Smooth muscle cell (in vitro differentiated cells): ENCODE results near the gene NRP1. TPM values are rescaled to one million over a fixed set of nuclear protein-coding genes. Genes with fewer than 3 reads are reported as not detected.

Experiments
- DNase-seq: peaks from one replicate; lab custom pipeline; 2025; ENCODE audit not compliant: unreplicated experiment; lab: John Stamatoyannopoulos, UW
- H2AFZ ChIP-seq: fragments of 200-600 bp; sonication (generic); 2 replicates; pipeline ENCODE4 v1.6.0; 2016; ENCODE audit warnings: antibody characterized with exemption, low read depth, mild to moderate bottlenecking
- H3F3A ChIP-seq: fragments of 200-600 bp; sonication (generic); 2 replicates; pipeline ENCODE4 v1.6.0; 2017; ENCODE audit warnings: antibody characterized with exemption, low read depth
- H3K27ac ChIP-seq: fragments of 200-600 bp; sonication (generic); 2 replicates; pipeline ENCODE4 v1.5.1; 2016; ENCODE audit warnings: low read depth, mild to moderate bottlenecking
- H3K27me3 ChIP-seq: fragments of 200-600 bp; sonication (generic); 2 replicates; pipeline ENCODE4 v1.6.1; 2016; ENCODE audit warnings: low read depth, mild to moderate bottlenecking
- H3K36me3 ChIP-seq: fragments of 200-600 bp; sonication (generic); 2 replicates; pipeline ENCODE4 v1.5.1; 2016; ENCODE audit warnings: low read depth
- H3K4me1 ChIP-seq: fragments of 200-600 bp; sonication (generic); 2 replicates; pipeline ENCODE4 v1.5.1; 2016; ENCODE audit warnings: low read depth
- H3K4me2 ChIP-seq: fragments of 200-600 bp; sonication (generic); 2 replicates; pipeline ENCODE4 v1.6.0; 2016; ENCODE audit warnings: mild to moderate bottlenecking
- H3K4me3 ChIP-seq: fragments of 200-600 bp; sonication (generic); 2 replicates; pipeline ENCODE4 v1.5.1; 2016; ENCODE audit warnings: mild to moderate bottlenecking
- H3K79me2 ChIP-seq: fragments of 200-600 bp; sonication (generic); 2 replicates; pipeline ENCODE4 v1.6.0; 2016; ENCODE audit warnings: low read depth, mild to moderate bottlenecking
- H3K9ac ChIP-seq: fragments of 200-600 bp; sonication (generic); 2 replicates; pipeline ENCODE4 v1.6.0; 2016; ENCODE audit warnings: low read depth
- H3K9me3 ChIP-seq: fragments of 200-600 bp; sonication (generic); replicated peaks from 2 replicates; pipeline ENCODE4 v1.5.1; 2016; ENCODE audit warnings: low read depth
- H4K20me1 ChIP-seq: fragments of 200-600 bp; sonication (generic); 2 replicates; pipeline ENCODE4 v1.6.0; 2016; ENCODE audit warnings: low read depth
- WGBS: methylation state at CpG from one replicate; pipeline ENCODE4 v1.1.7; 2016; ENCODE audit warnings: low lambda C conversion rate; 5-methylcytosine and 5-hydroxymethylcytosine counted together
- polyA plus RNA-seq: library from polyadenylated mRNA; unstranded; fragments of >200 nt; fragmentation: Nextera tagmentation; extraction: Ambion mirVana; gene quantifications from 2 replicates; pipeline ENCODE4 v1.2.1, GENCODE V29; 2016
- total RNA-seq: library from RNA; depleted of rRNA; stranded (reverse); fragments of >200 nt; gene quantifications from 2 replicates; pipeline ENCODE4 v1.2.3, GENCODE V29; 2014
- TF ChIP-seq, protein P1 (sequence below): fragments of 200-600 bp; sonication (generic); IDR thresholded peaks from 2 replicates; pipeline ENCODE4 v1.5.1; 2017; ENCODE audit warnings: borderline replicate concordance, mild to moderate bottlenecking, antibody characterized with exemption; ENCODE audit not compliant: insufficient read depth, poor library complexity, severe bottlenecking

The NRP1 gene
- total and polyA plus RNA-seq, 2 experiments from 2014 or later: 74.8 to 80.4 TPM

DNA sequence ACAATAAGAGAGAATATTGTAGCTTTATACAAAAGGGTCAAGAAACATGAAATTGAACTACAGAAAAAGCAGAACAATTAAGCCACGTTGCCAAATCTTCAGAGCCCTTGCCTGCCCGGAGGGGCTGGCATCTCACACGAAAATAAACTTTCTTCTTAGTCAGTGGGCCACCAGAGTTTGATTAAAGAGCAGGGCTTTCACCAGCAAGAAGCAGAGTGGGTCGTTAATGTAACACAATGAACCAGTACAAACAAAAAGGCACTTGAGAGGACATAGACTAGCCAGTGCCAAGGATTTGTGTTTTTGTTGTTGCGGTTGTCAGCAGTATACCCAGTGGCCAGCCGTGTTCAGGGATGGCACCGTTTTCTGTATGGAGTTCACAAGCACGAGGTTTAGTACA lies 155.4 kb downstream of the NRP1 start:
- Histone ChIP-seq H2AFZ (no peak overlapping the region), H3K9ac (no peak overlapping the region), H3K4me1 (peaks cover 9% of the 10 kb centered on the region), H3K36me3 (no peaks in the 10 kb centered on the region), H3K79me2 (no peaks in the 10 kb centered on the region), H3F3A (no peaks in the 10 kb centered on the region), H4K20me1 (no peaks in the 10 kb centered on the region), H3K27me3 (no peaks in the 10 kb centered on the region), H3K4me3 (no peak overlapping the region), H3K4me2 (no peak overlapping the region), H3K27ac (no peak overlapping the region), H3K9me3 (no peaks in the 10 kb centered on the region)
- TF ChIP-seq, protein P1, sequence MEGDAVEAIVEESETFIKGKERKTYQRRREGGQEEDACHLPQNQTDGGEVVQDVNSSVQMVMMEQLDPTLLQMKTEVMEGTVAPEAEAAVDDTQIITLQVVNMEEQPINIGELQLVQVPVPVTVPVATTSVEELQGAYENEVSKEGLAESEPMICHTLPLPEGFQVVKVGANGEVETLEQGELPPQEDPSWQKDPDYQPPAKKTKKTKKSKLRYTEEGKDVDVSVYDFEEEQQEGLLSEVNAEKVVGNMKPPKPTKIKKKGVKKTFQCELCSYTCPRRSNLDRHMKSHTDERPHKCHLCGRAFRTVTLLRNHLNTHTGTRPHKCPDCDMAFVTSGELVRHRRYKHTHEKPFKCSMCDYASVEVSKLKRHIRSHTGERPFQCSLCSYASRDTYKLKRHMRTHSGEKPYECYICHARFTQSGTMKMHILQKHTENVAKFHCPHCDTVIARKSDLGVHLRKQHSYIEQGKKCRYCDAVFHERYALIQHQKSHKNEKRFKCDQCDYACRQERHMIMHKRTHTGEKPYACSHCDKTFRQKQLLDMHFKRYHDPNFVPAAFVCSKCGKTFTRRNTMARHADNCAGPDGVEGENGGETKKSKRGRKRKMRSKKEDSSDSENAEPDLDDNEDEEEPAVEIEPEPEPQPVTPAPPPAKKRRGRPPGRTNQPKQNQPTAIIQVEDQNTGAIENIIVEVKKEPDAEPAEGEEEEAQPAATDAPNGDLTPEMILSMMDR: no peak
- DNase-seq: no peak
- 89% methylated on average over 8 of the region's 8 CpGs for WGBS

DNA sequence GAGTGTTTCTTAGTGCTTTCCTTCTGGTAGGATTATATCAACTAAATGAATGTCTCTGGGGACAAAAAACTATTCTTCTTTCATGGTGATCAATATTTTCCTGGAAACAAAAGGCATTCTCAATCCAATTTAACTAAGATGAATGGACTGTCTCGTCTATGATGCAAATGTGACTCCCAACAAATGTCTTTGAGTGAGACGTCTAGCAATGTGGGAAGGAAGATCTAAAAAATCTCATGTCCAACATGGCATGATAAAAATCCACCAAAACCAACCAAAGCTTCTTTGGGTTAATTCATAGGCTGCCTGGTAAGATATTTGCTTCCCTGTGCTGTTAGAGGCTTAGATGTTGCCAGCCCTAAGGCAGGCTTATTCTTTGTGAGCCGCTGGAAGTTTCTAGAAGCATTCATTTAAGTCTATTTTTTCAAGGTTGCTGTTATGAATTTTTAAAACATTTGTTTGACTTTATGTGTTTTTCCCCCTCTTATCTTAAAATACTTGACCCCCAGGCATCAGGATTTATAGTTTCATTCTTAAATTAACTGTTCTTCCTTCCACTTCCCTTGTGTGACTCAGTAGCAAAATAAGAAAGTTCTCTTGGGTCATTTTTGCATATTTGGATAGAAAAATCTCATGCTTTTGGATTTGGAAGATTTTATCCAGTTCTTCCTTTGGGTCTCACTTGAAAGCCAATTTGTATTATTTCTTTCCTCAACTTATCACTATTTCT lies 156.3 kb downstream of the NRP1 start:
- Histone ChIP-seq H3K36me3 (no peaks in the 10 kb centered on the region), H3K27ac (peak overlapping the region; percentile 25)

DNA sequence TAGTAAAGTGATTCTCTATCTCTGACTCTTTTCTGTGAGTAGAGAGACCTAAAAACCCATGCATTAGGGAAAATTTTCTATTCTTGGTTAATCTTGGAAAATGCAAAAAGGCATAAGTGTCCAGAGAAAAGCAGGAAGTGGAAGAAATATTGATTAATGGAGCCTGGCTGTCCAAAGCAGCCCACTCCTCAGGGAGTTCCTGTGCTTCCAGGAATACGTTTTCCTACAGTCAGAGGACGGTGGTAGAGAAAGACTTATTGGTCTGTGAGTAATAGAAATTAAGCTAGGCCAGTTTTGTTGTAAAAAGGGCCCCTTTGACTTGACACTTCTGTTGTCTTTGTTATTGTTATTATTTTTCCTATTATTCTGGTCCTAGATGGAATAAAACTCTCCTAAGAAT lies 157.8 kb downstream of the NRP1 start:
- H3K4me3 ChIP-seq: no peak overlapping the region
- H4K20me1 ChIP-seq: no peaks in the 10 kb centered on the region
- no peaks in the 10 kb centered on the region for H3K9me3 ChIP-seq
- TF ChIP-seq, protein P1: no peak
- no peak overlapping the region for H2AFZ ChIP-seq
- no peaks in the 10 kb centered on the region for H3K36me3 ChIP-seq
- H3K27me3 ChIP-seq: no peaks in the 10 kb centered on the region
- no peaks in the 10 kb centered on the region for H3F3A ChIP-seq
- peaks cover 9% of the 10 kb centered on the region for H3K4me1 ChIP-seq
- 76% methylated on average over 2 of the region's 2 CpGs for WGBS
- H3K27ac ChIP-seq: no peak overlapping the region
- no peaks in the 10 kb centered on the region for H3K79me2 ChIP-seq
- H3K4me2 ChIP-seq: no peak overlapping the region
- H3K9ac ChIP-seq: no peak overlapping the region
- no peak for DNase-seq

More for the DNA sequence above, 156.3 kb downstream of the NRP1 start:
- 70% methylated on average over 3 of the region's 3 CpGs for WGBS
- H4K20me1 ChIP-seq: no peaks in the 10 kb centered on the region
- TF ChIP-seq, protein P1: no peak
- H3K4me2 ChIP-seq: no peak overlapping the region
- no peak overlapping the region for H3K9ac ChIP-seq
- no peaks in the 10 kb centered on the region for H3F3A ChIP-seq
- peaks cover 9% of the 10 kb centered on the region for H3K4me1 ChIP-seq
- H3K27me3 ChIP-seq: no peaks in the 10 kb centered on the region
- no peaks in the 10 kb centered on the region for H3K9me3 ChIP-seq
- H3K4me3 ChIP-seq: no peak overlapping the region
- DNase-seq: no peak
- H2AFZ ChIP-seq: no peak overlapping the region
- H3K79me2 ChIP-seq: no peaks in the 10 kb centered on the region
